A549 (cell line): Measurements from ENCODE around the gene LARGE2.

Experiments used
- EP300 ChIP-seq, 2 experiments: fragments of >200 bp; sonication (Bioruptor Twin); formaldehyde crosslinking; IDR thresholded peaks; 2 replicates in 1 of 2; 3 replicates in 1 of 2; pipeline ENCODE4 v1.6.1; 2016 to 2017
- JUN ChIP-seq, 2 experiments: fragments of >200 bp; sonication (Bioruptor Twin); formaldehyde crosslinking; IDR thresholded peaks; 2 replicates in 1 of 2; 3 replicates in 1 of 2; pipeline ENCODE4 v1.6.1; 2016 to 2017
- ZNF302 ChIP-seq: fragments of 250-450 bp; sonication (Bioruptor Pico); IDR thresholded peaks from 2 replicates; pipeline ENCODE4 v1.9.0; 2021; ENCODE audit warnings: inconsistent platforms, mild to moderate bottlenecking, moderate library complexity
- TF ChIP-seq, protein P1 (sequence below): fragments of 450-650 bp; IDR thresholded peaks from 2 replicates; pipeline ENCODE4 v1.6.1; 2014; ENCODE audit warnings: antibody characterized with exemption
- TF ChIP-seq, protein P2 (sequence below): fragments of >200 bp; sonication (Bioruptor Twin); formaldehyde crosslinking; IDR thresholded peaks from 3 replicates; pipeline ENCODE4 v1.5.1; 2016

DNA sequence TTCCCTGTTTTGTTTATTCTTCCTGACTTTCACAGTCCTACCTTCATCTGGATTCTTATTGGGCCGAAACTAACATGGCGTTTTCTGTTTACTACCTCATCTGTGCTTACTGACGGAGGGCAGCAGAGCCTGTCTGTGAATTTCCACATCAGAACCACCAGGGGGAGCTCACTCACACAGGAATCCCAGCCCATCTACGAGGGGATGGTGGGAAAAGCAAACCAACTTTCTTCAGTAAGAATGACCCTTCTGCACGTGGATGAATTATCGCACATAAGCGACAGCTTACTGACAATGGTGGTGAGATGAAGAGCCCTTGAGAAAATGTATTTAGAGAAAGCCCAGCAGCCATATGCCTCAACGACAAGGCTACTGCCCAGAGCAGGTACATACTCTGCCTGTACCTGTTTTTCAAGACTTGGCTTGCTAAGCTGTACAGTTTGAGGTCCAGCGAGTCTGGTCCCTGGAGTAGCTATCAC, 42.5 kb downstream of the LARGE2 start:
- TF ChIP-seq, protein P1, sequence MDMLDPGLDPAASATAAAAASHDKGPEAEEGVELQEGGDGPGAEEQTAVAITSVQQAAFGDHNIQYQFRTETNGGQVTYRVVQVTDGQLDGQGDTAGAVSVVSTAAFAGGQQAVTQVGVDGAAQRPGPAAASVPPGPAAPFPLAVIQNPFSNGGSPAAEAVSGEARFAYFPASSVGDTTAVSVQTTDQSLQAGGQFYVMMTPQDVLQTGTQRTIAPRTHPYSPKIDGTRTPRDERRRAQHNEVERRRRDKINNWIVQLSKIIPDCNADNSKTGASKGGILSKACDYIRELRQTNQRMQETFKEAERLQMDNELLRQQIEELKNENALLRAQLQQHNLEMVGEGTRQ: no peak
- TF ChIP-seq, protein P2, sequence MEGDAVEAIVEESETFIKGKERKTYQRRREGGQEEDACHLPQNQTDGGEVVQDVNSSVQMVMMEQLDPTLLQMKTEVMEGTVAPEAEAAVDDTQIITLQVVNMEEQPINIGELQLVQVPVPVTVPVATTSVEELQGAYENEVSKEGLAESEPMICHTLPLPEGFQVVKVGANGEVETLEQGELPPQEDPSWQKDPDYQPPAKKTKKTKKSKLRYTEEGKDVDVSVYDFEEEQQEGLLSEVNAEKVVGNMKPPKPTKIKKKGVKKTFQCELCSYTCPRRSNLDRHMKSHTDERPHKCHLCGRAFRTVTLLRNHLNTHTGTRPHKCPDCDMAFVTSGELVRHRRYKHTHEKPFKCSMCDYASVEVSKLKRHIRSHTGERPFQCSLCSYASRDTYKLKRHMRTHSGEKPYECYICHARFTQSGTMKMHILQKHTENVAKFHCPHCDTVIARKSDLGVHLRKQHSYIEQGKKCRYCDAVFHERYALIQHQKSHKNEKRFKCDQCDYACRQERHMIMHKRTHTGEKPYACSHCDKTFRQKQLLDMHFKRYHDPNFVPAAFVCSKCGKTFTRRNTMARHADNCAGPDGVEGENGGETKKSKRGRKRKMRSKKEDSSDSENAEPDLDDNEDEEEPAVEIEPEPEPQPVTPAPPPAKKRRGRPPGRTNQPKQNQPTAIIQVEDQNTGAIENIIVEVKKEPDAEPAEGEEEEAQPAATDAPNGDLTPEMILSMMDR: peak; percentile 92
- no peak for TF ChIP-seq EP300 (IDR thresholded peaks at IDR 0.05)
- TF ChIP-seq ZNF302 (CRISPR knock-in tag): no peak
- TF ChIP-seq JUN (IDR thresholded peaks at IDR 0.05): no peak
